GM12878 (cell line): ENCODE data around the gene METRNL. TPM values are rescaled to one million over a fixed set of nuclear protein-coding genes. Genes with fewer than 3 reads are reported as not detected.

Experiments
- ATAC-seq: fragments of 200-7000 bp; cut with Tn5 transposase; 3 replicates; pipeline ENCODE4 v1.9.1; 2020; ENCODE audit warnings: mild to moderate bottlenecking, moderate library complexity
- BruUV-seq: library from RNA; stranded (reverse); fragments of 400-500 nt; replicated peaks from 2 replicates; lab custom pipeline; 2021; lab: Mats Ljungman, UMichigan
- CTCF ChIA-PET: fragments of 300-600 bp; sonication (Branson Sonifier 250); formaldehyde crosslinking; extraction: SDS; loops from one replicate; lab custom pipeline; 2021; ENCODE audit warnings: inconsistent platforms; lab: Yijun Ruan, JAX
- POLR2A ChIA-PET: fragments of 350-600 bp; formaldehyde crosslinking; extraction: SDS; loops from one replicate; lab custom pipeline; 2021; ENCODE audit warnings: inconsistent platforms; lab: Charles Lee
- RAD21 ChIA-PET: fragments of 300-600 bp; sonication (Branson Sonifier 250); formaldehyde crosslinking; loops from one replicate; lab custom pipeline; 2023; ENCODE audit warnings: antibody characterized with exemption; ENCODE audit not compliant: unreplicated experiment; lab: Charles Lee
- SMC1A ChIA-PET: fragments of 300-600 bp; sonication (Branson Sonifier 250); formaldehyde crosslinking; loops from one replicate; lab custom pipeline; 2023; ENCODE audit not compliant: unreplicated experiment, uncharacterized antibody; lab: Charles Lee
- DNase-seq: peaks from one replicate; pipeline ENCODE4 v3.0.0-alpha.2; 2011; ENCODE audit warnings: low read depth, low spot score
- FAIRE-seq: peaks from 3 replicates; lab custom pipeline; 2011; peaks lifted over from hg19 to GRCh38; lab: Jason Lieb, UNC
- H2AFZ ChIP-seq: 2 replicates; pipeline ENCODE4 v1.6.0; 2011; ENCODE audit warnings: low read depth, low read length, control low read depth; ENCODE audit not compliant: control insufficient read depth
- H3K27ac ChIP-seq: 2 replicates; pipeline ENCODE4 v1.5.1; 2011; ENCODE audit warnings: control low read depth; ENCODE audit not compliant: control insufficient read depth, insufficient read depth
- H3K27me3 ChIP-seq, 2 experiments: replicated peaks in 1 of 2; 2 replicates each; pipeline versions ENCODE4 v1.6.0 to v1.6.1; 2011; ENCODE audit warnings: low read length in 1 of 2; ENCODE audit not compliant: control insufficient read depth in 2 of 2, insufficient read depth in 2 of 2
- H3K36me3 ChIP-seq, 2 experiments: 2 replicates each; pipeline ENCODE4 v1.5.1; 2011; ENCODE audit warnings: low read length in 1 of 2; ENCODE audit not compliant: control insufficient read depth in 2 of 2, insufficient read depth in 2 of 2
- H3K4me1 ChIP-seq: 2 replicates; pipeline ENCODE4 v1.6.1; 2011; ENCODE audit warnings: mild to moderate bottlenecking, low read length, moderate library complexity, mixed read lengths; ENCODE audit not compliant: control insufficient read depth, insufficient read depth
- H3K4me2 ChIP-seq: 2 replicates; pipeline ENCODE4 v1.6.0; 2011; ENCODE audit warnings: control low read depth; ENCODE audit not compliant: control insufficient read depth, insufficient read depth
- H3K4me3 ChIP-seq: fragments of 200-600 bp; sonication (generic); 2 replicates; pipeline ENCODE4 v1.5.1; 2016
- H3K79me2 ChIP-seq: 2 replicates; pipeline ENCODE4 v1.6.0; 2011; ENCODE audit warnings: low read length; ENCODE audit not compliant: control insufficient read depth, insufficient read depth
- H3K9ac ChIP-seq: 2 replicates; pipeline ENCODE4 v1.8.0; 2011; ENCODE audit warnings: low read length, control low read depth, mixed read lengths; ENCODE audit not compliant: control insufficient read depth, insufficient read depth
- H3K9me3 ChIP-seq: replicated peaks from 3 replicates; pipeline ENCODE4 v1.5.1; 2011; ENCODE audit warnings: mild to moderate bottlenecking, low read length; ENCODE audit not compliant: control insufficient read depth, insufficient read depth
- H4K20me1 ChIP-seq: 2 replicates; pipeline ENCODE4 v1.6.0; 2011; ENCODE audit not compliant: control insufficient read depth, insufficient read depth
- BHLHE40 ChIP-seq, 2 experiments: fragments of 450-650 bp in 1 of 2; IDR thresholded peaks; 2 replicates each; pipeline ENCODE4 v1.6.1; 2011 to 2017; ENCODE audit warnings: low read depth in 2 of 2, borderline replicate concordance in 1 of 2, improper control_type of control experiment in 1 of 2, low read length in 1 of 2, mild to moderate bottlenecking in 1 of 2
- CHD4 ChIP-seq: fragments of 200-600 bp; sonication (generic); IDR thresholded peaks from 2 replicates; pipeline ENCODE4 v1.6.1; 2016; ENCODE audit warnings: mild to moderate bottlenecking
- EGR1 ChIP-seq, 2 experiments: IDR thresholded peaks; 1 replicate in 1 of 2; 2 replicates in 1 of 2; pipeline ENCODE4 v1.6.1; 2011 to 2012; ENCODE audit warnings: low read depth in 2 of 2, low read length in 2 of 2, borderline replicate concordance in 1 of 2, mild to moderate bottlenecking in 1 of 2, moderate library complexity in 1 of 2
- NFYA ChIP-seq: IDR thresholded peaks from 2 replicates; pipeline ENCODE4 v1.6.1; 2011; ENCODE audit warnings: low read depth, mild to moderate bottlenecking, low read length, improper control_type of control experiment, borderline replicate concordance
- SMARCA5 ChIP-seq: fragments of 450-650 bp; IDR thresholded peaks from 2 replicates; pipeline ENCODE4 v1.6.1; 2017; ENCODE audit warnings: mild to moderate bottlenecking
- SMC3 ChIP-seq: IDR thresholded peaks from 2 replicates; pipeline ENCODE4 v1.6.1; 2011; ENCODE audit warnings: low read length, improper control_type of control experiment, borderline replicate concordance
- WGBS: methylation state at CpG from one replicate; pipeline ENCODE4 v1.1.6; 2016; ENCODE audit warnings: low lambda C conversion rate; ENCODE audit not compliant: insufficient replicate concordance, insufficient coverage; ENCODE audit errors: missing lambda C conversion rate; 5-methylcytosine and 5-hydroxymethylcytosine counted together
- in situ Hi-C: fragments of 300-500 bp; cut with MboI; formaldehyde crosslinking; loops from 9 replicates; pipeline ENCODE4 v1.14.3; 2018; ENCODE audit warnings: mixed read lengths
- intact Hi-C: fragments of 100-400 bp; cut with micrococcal nuclease; formaldehyde crosslinking; loops from one replicate; pipeline ENCODE4 v1.14.2; 2022; ENCODE audit not compliant: unreplicated experiment
- polyA plus RNA-seq, 11 experiments: library from polyadenylated mRNA; depleted of rRNA in 4 of 11; unstranded in 6 of 11; stranded (reverse) in 5 of 11; fragments of >200 nt; fragmentation: Nextera tagmentation in 4 of 11; fragmentation: Illumina TruSeq in 1 of 11; extraction: Ambion mirVana in 4 of 11; extraction: Trizol in 1 of 11; gene quantifications; 1 replicate in 1 of 11; 2 replicates in 10 of 11; pipeline versions ENCODE4 v1.2.1 to v1.2.3, GENCODE V29; 2011 to 2016; ENCODE audit warnings: inconsistent platforms in 2 of 11, missing spikeins in 2 of 11, low read depth in 1 of 11
- total RNA-seq, 4 experiments: library from RNA; depleted of rRNA in 3 of 4; stranded (reverse); fragments of >200 nt in 3 of 4; fragmentation: Illumina TruSeq in 1 of 4; extraction: Trizol in 1 of 4; gene quantifications; 2 replicates each; pipeline versions ENCODE4 v1.2.1 to v1.2.3, GENCODE V29; 2013 to 2021
- TF ChIP-seq, protein P1 (sequence below): fragments of 450-650 bp; IDR thresholded peaks from 2 replicates; pipeline ENCODE4 v1.6.1; 2018; ENCODE audit warnings: borderline replicate concordance, mild to moderate bottlenecking; ENCODE audit not compliant: partially characterized antibody
- TF ChIP-seq, protein P2 (sequence below): fragments of 450-650 bp; formaldehyde crosslinking; IDR thresholded peaks from 2 replicates; pipeline ENCODE4 v1.4.0; 2022; ENCODE audit warnings: mild to moderate bottlenecking, moderate library complexity
- TF ChIP-seq, protein P3 (sequence below): fragments of 450-650 bp; formaldehyde crosslinking; IDR thresholded peaks from 2 replicates; pipeline ENCODE4 v1.4.0; 2020; ENCODE audit warnings: mild to moderate bottlenecking, moderate library complexity

Gene METRNL
- total and polyA plus RNA-seq, 10 of the 15 experiments (the other 5 are each of a cell fraction or from before 2014, with no cell fraction given), result 0.05 to 3.7 (median 0.48) TPM; not detected in 2

GRCh38 chr17:83123896-83124801 is 44.7 kb downstream of the METRNL start:
- CTCF ChIA-PET, result no interaction called here
- no peak overlapping the region for H3K4me2 ChIP-seq
- SMC1A ChIA-PET, result no interaction called here
- 28% methylated on average over 23 of the region's 25 CpGs for WGBS
- BruUV-seq, result no TSS peak
- ATAC-seq (no peak), DNase-seq (no peak), FAIRE-seq (no peak)
- H3K27ac ChIP-seq, result no peak overlapping the region
- no peak overlapping the region for H2AFZ ChIP-seq
- no peaks in the 10 kb centered on the region for H3K79me2 ChIP-seq
- RAD21 ChIA-PET, result no interaction called here
- intact Hi-C loops (no loop called here), in situ Hi-C loops (no loop called here)
- H3K4me3 ChIP-seq, result no peak overlapping the region
- H3K9me3 ChIP-seq, result no peaks in the 10 kb centered on the region
- peaks cover 4% of the 10 kb centered on the region in 2 experiments for H3K27me3 ChIP-seq
- H3K4me1 ChIP-seq, result no peaks in the 10 kb centered on the region; the same call in 1 of the 2 replicates
- H3K9ac ChIP-seq, result no peak overlapping the region
- POLR2A ChIA-PET, result no interaction called here
- no peaks in the 10 kb centered on the region for H4K20me1 ChIP-seq
- no peaks in the 10 kb centered on the region for H3K36me3 ChIP-seq
- TF ChIP-seq EGR1 (IDR thresholded peaks at IDR 0.05; ENCODE audit: borderline replicate concordance in 1 of 2, low read depth in 2 of 2, low read length in 2 of 2) (no peak), NFYA (no peak), BHLHE40 (IDR thresholded peaks at IDR 0.05; ENCODE audit: borderline replicate concordance in 1 of 2, low read depth in 2 of 2, low read length in 1 of 2) (no peak), CHD4 (no peak), SMARCA5 (no peak), SMC3 (no peak)
- TF ChIP-seq, protein P1, sequence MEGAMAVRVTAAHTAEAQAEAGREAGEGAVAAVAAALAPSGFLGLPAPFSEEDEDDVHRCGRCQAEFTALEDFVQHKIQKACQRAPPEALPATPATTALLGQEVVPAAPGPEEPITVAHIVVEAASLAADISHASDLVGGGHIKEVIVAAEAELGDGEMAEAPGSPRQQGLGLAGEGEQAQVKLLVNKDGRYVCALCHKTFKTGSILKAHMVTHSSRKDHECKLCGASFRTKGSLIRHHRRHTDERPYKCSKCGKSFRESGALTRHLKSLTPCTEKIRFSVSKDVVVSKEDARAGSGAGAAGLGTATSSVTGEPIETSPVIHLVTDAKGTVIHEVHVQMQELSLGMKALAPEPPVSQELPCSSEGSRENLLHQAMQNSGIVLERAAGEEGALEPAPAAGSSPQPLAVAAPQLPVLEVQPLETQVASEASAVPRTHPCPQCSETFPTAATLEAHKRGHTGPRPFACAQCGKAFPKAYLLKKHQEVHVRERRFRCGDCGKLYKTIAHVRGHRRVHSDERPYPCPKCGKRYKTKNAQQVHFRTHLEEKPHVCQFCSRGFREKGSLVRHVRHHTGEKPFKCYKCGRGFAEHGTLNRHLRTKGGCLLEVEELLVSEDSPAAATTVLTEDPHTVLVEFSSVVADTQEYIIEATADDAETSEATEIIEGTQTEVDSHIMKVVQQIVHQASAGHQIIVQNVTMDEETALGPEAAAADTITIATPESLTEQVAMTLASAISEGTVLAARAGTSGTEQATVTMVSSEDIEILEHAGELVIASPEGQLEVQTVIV, result no peak
- TF ChIP-seq, protein P2, sequence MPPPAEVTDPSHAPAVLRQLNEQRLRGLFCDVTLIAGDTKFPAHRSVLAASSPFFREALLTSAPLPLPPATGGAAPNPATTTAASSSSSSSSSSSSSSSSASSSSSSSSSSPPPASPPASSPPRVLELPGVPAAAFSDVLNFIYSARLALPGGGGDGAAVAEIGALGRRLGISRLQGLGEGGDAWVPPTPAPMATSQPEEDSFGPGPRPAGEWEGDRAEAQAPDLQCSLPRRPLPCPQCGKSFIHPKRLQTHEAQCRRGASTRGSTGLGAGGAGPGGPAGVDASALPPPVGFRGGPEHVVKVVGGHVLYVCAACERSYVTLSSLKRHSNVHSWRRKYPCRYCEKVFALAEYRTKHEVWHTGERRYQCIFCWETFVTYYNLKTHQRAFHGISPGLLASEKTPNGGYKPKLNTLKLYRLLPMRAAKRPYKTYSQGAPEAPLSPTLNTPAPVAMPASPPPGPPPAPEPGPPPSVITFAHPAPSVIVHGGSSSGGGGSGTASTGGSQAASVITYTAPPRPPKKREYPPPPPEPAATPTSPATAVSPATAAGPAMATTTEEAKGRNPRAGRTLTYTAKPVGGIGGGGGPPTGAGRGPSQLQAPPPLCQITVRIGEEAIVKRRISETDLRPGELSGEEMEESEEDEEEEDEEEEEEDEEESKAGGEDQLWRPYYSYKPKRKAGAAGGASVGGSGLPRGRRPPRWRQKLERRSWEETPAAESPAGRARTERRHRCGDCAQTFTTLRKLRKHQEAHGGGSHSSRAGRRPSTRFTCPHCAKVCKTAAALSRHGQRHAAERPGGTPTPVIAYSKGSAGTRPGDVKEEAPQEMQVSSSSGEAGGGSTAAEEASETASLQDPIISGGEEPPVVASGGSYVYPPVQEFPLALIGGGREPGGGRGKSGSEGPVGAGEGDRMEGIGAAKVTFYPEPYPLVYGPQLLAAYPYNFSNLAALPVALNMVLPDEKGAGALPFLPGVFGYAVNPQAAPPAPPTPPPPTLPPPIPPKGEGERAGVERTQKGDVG (CRISPR knock-in tag), result no peak
- TF ChIP-seq, protein P3, sequence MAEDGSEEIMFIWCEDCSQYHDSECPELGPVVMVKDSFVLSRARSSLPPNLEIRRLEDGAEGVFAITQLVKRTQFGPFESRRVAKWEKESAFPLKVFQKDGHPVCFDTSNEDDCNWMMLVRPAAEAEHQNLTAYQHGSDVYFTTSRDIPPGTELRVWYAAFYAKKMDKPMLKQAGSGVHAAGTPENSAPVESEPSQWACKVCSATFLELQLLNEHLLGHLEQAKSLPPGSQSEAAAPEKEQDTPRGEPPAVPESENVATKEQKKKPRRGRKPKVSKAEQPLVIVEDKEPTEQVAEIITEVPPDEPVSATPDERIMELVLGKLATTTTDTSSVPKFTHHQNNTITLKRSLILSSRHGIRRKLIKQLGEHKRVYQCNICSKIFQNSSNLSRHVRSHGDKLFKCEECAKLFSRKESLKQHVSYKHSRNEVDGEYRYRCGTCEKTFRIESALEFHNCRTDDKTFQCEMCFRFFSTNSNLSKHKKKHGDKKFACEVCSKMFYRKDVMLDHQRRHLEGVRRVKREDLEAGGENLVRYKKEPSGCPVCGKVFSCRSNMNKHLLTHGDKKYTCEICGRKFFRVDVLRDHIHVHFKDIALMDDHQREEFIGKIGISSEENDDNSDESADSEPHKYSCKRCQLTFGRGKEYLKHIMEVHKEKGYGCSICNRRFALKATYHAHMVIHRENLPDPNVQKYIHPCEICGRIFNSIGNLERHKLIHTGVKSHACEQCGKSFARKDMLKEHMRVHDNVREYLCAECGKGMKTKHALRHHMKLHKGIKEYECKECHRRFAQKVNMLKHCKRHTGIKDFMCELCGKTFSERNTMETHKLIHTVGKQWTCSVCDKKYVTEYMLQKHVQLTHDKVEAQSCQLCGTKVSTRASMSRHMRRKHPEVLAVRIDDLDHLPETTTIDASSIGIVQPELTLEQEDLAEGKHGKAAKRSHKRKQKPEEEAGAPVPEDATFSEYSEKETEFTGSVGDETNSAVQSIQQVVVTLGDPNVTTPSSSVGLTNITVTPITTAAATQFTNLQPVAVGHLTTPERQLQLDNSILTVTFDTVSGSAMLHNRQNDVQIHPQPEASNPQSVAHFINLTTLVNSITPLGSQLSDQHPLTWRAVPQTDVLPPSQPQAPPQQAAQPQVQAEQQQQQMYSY, result no peak
